ENCODE results near the gene TMEM100. TPM values are rescaled to one million over a fixed set of nuclear protein-coding genes. Genes with fewer than 3 reads are reported as not detected.

Gene TMEM100
- total RNA-seq, 1 experiment from 2014 or later: not detected

GRCh38 chr17:55717898-55718735, 4.5 kb downstream of the TMEM100 start:
- Histone ChIP-seq H3K4me3 (no peak overlapping the region), H3K4me1 (replicated peaks; ENCODE audit: insufficient read depth) (no peaks in the 10 kb centered on the region), H3K9me3 (ENCODE audit: insufficient read depth, low read depth) (no peaks in the 10 kb centered on the region), H3K79me2 (ENCODE audit: low read depth) (no peaks in the 10 kb centered on the region), H4K20me1 (ENCODE audit: insufficient read depth) (no peaks in the 10 kb centered on the region), H3K9me2 (ENCODE audit: insufficient read depth) (no peaks in the 10 kb centered on the region), H3K27ac (no peak overlapping the region), H3F3A (ENCODE audit: insufficient read depth, low read depth) (no peaks in the 10 kb centered on the region), H3K36me3 (ENCODE audit: low read depth) (no peaks in the 10 kb centered on the region), H3K27me3 (ENCODE audit: insufficient read depth, low read depth) (peaks cover 52% of the 10 kb centered on the region), H2AFZ (no peak overlapping the region), H3K4me2 (no peak overlapping the region)
- DNase-seq: peak; percentile 46 to 50
- POLR2A ChIA-PET (ENCODE audit: unreplicated experiment): no interaction called here
- no TSS peak for BruUV-seq (replicated peaks)
- intact Hi-C loops (cut with micrococcal nuclease; ENCODE audit: unreplicated experiment): loop anchor here (1.0 kb wide), 1 partner anchor 192 kb away; no protein-coding TSS in a partner anchor
- CTCF ChIA-PET: interaction anchor here (0.6 to 0.7 kb wide), 2 partner anchors 116 to 321 kb away, joined by 3 read pairs; no protein-coding TSS in a partner anchor
- TF ChIP-seq EZH2 (IDR thresholded peaks at IDR 0.05; ENCODE audit: low read depth): no peak
- TF ChIP-seq, protein P1, sequence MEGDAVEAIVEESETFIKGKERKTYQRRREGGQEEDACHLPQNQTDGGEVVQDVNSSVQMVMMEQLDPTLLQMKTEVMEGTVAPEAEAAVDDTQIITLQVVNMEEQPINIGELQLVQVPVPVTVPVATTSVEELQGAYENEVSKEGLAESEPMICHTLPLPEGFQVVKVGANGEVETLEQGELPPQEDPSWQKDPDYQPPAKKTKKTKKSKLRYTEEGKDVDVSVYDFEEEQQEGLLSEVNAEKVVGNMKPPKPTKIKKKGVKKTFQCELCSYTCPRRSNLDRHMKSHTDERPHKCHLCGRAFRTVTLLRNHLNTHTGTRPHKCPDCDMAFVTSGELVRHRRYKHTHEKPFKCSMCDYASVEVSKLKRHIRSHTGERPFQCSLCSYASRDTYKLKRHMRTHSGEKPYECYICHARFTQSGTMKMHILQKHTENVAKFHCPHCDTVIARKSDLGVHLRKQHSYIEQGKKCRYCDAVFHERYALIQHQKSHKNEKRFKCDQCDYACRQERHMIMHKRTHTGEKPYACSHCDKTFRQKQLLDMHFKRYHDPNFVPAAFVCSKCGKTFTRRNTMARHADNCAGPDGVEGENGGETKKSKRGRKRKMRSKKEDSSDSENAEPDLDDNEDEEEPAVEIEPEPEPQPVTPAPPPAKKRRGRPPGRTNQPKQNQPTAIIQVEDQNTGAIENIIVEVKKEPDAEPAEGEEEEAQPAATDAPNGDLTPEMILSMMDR (conservative IDR thresholded peaks at IDR 0.05): peak; percentile 93

DNA sequence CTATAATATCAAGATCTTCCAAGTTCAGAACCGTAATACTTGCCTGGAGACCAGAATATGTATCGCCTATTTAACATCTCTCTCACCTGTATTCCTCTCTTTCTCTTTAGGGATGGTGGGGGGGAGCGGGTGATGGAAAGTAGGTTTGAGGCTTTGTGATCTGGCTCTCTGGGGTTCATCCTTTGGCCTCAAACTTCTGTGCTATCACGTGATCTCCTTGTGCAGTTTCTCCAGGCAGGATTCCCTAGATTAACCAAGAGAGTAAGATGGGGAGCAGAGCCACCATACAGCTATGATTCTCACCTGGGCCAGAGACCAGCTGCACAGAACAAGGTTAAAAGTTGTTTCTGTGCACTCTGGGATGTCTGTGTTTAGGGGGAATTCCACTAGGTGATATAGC, 5.2 kb downstream of the TMEM100 start:
- CTCF ChIA-PET: interaction anchor here (0.7 kb wide), 1 partner anchor 115 kb away, joined by 3 read pairs; no protein-coding TSS in a partner anchor
- Histone ChIP-seq H3K4me3 (no peak overlapping the region), H3K4me1 (replicated peaks; ENCODE audit: insufficient read depth) (no peaks in the 10 kb centered on the region), H3K9me2 (ENCODE audit: insufficient read depth) (no peaks in the 10 kb centered on the region), H2AFZ (no peak overlapping the region), H3K27ac (no peak overlapping the region), H3K4me2 (no peak overlapping the region), H3K36me3 (ENCODE audit: low read depth) (no peaks in the 10 kb centered on the region), H4K20me1 (ENCODE audit: insufficient read depth) (no peaks in the 10 kb centered on the region), H3K27me3 (ENCODE audit: insufficient read depth, low read depth) (peaks cover 52% of the 10 kb centered on the region), H3K79me2 (ENCODE audit: low read depth) (no peaks in the 10 kb centered on the region), H3F3A (ENCODE audit: insufficient read depth, low read depth) (no peaks in the 10 kb centered on the region), H3K9me3 (ENCODE audit: insufficient read depth, low read depth) (no peaks in the 10 kb centered on the region)
- intact Hi-C loops (cut with micrococcal nuclease; ENCODE audit: unreplicated experiment): no loop called here
- TF ChIP-seq EZH2 (IDR thresholded peaks at IDR 0.05; ENCODE audit: low read depth): no peak
- TF ChIP-seq, protein P1 (conservative IDR thresholded peaks at IDR 0.05): no peak
- no peak for DNase-seq
- BruUV-seq (replicated peaks): no TSS peak
- POLR2A ChIA-PET (ENCODE audit: unreplicated experiment): no interaction called here

- Histone ChIP-seq H3K9me3 (ENCODE audit: insufficient read depth, low read depth) (no peaks in the 10 kb centered on the region), H2AFZ (no peak overlapping the region), H3K27ac (no peak overlapping the region), H3K4me1 (replicated peaks; ENCODE audit: insufficient read depth) (peaks cover 26% of the 10 kb centered on the region), H3F3A (ENCODE audit: insufficient read depth, low read depth) (0 out of 2 replicates have a peak, but pooled peaks cover 2% of the 10 kb centered on the region), H4K20me1 (ENCODE audit: insufficient read depth) (no peaks in the 10 kb centered on the region), H3K27me3 (ENCODE audit: insufficient read depth, low read depth) (peaks cover 22% of the 10 kb centered on the region), H3K4me2 (no peak overlapping the region), H3K4me3 (no peak overlapping the region), H3K79me2 (ENCODE audit: low read depth) (no peaks in the 10 kb centered on the region), H3K36me3 (ENCODE audit: low read depth) (no peaks in the 10 kb centered on the region), H3K9me2 (ENCODE audit: insufficient read depth) (no peaks in the 10 kb centered on the region)
- TF ChIP-seq EZH2 (IDR thresholded peaks at IDR 0.05; ENCODE audit: low read depth): no peak
- no peak for DNase-seq
- ChIA-PET CTCF (no interaction called here), POLR2A (ENCODE audit: unreplicated experiment) (no interaction called here)
- no TSS peak for BruUV-seq (replicated peaks)
- intact Hi-C loops (cut with micrococcal nuclease; ENCODE audit: unreplicated experiment): no loop called here
Measured at GRCh38 chr17:55710829-55711496, 11.7 kb downstream of the TMEM100 start.
